ENCODE data around the gene TMPRSS3.

- TF ChIP-seq CTCF (IDR thresholded peaks at IDR 0.05) (no peak), EZH2 (IDR thresholded peaks at IDR 0.05; ENCODE audit: borderline replicate concordance, insufficient read depth, low read depth, low read length, poor library complexity, severe bottlenecking) (no peak)
These were observed 43.7 kb upstream of the TMPRSS3 start for GRCh38 chr21:42439284-42440186.

Data from B cell (primary cell).